Type B pancreatic cell (in vitro differentiated cells): ENCODE measurements around the gene EEPD1. TPM values are rescaled to one million over a fixed set of nuclear protein-coding genes. Genes with fewer than 3 reads are reported as not detected.

Experiments
- DNase-seq: peaks from one replicate; pipeline ENCODE4 v3.0.0; 2021; ENCODE audit warnings: mixed read lengths; ENCODE audit not compliant: unreplicated experiment; ENCODE audit errors: extremely low spot score
- H3K27ac Mint-ChIP-seq: 2 replicates; pipeline ENCODE4 v1.8.0; 2021; ENCODE audit warnings: mild to moderate bottlenecking, mixed read lengths
- H3K27me3 Mint-ChIP-seq: 2 replicates; pipeline ENCODE4 v1.8.0; 2021; ENCODE audit warnings: mixed read lengths
- H3K36me3 Mint-ChIP-seq: 2 replicates; pipeline ENCODE4 v1.8.0; 2021; ENCODE audit warnings: mixed read lengths
- H3K4me1 Mint-ChIP-seq: one replicate; pipeline ENCODE4 v1.8.0; 2021; ENCODE audit warnings: mixed read lengths; ENCODE audit not compliant: unreplicated experiment
- H3K4me3 Mint-ChIP-seq: 2 replicates; pipeline ENCODE4 v1.8.0; 2021; ENCODE audit warnings: mild to moderate bottlenecking, mixed read lengths
- H3K9me3 Mint-ChIP-seq: 2 replicates; pipeline ENCODE4 v1.8.0; 2021; ENCODE audit warnings: mixed read lengths
- CTCF ChIP-seq: fragments of 200-600 bp; sonication (generic); conservative IDR thresholded peaks from 2 replicates; pipeline ENCODE4 v1.5.0; 2021; ENCODE audit warnings: antibody characterized with exemption, mild to moderate bottlenecking
- total RNA-seq: library from RNA; stranded (reverse); gene quantifications from 2 replicates; pipeline ENCODE4 v1.2.1, GENCODE V29; 2021; ENCODE audit warnings: low replicate concordance

The EEPD1 gene
- total RNA-seq, 1 donor from 2014 or later = 35.8 TPM

DNA sequence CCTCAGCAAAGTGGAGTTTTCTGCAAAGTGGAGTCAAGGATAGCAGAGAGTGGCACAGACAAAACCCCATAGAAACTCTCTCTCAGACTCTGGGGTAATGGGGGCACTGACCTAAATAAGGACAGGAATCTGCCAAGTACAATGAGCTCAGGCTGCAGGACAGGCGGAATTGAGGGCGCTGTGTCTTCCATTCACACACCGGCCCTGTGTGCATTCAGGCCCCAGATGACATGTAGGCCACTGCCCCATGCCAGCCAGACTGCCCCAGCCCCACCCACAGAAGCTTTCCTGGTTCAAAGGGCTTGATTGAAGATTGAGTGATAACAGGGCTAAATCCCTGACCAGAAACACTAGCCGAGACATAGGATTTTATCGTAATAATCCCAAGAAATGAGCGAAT, 52.7 kb downstream of the EEPD1 start:
- TF ChIP-seq CTCF = no peak
- H3K4me1 Mint-ChIP-seq = peaks cover 86% of the 10 kb centered on the region
- DNase-seq = no peak

DNA sequence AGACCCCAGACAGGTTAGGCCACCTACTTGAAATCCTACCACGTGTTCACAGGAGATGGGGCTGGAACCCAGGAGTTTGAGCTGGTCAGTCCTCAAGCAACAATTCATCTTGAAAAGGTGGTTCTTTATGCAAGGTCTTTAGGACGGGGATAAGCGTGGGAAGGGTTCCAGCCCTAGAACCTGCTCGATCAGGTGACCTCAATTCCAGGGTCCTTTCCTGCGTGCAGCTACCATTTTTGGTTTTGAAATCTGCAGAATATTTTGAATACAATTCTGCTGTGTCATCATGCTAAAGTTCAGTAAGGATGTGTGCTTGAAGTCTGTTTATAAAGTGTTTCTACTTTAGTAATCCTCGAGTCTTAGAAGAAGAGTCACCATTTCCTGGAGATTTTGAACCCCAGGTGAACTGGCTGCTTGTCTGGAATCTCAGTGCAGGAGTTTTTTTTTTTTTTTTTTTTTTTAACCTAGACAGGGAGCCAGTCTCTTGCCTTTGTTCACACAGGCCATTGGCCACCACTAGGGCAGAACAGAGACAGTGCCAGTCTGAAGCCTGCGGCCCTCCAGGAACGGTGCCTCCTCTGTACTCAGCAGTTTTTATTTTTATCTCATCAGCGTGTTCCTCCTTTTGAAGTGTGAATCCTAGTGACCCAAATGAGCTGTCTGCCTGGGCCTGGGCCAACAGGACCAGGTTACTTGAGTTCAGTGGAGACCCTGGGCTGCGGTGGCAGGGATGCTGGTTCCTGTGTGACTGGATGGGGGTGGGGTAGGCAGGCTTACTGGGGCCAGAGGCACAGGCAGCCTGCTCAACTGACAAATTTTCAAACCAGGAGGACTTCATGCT, 54.6 kb downstream of the EEPD1 start:
- H3K36me3 Mint-ChIP-seq = peaks cover 4% of the 10 kb centered on the region
- H3K27me3 Mint-ChIP-seq = no peaks in the 10 kb centered on the region
- no peaks in the 10 kb centered on the region for H3K9me3 Mint-ChIP-seq
- H3K27ac Mint-ChIP-seq = no peak overlapping the region
- DNase-seq = no peak
- peaks cover 81% of the 10 kb centered on the region for H3K4me1 Mint-ChIP-seq
- no peak for TF ChIP-seq CTCF
- no peak overlapping the region for H3K4me3 Mint-ChIP-seq

More for the DNA sequence above, 52.7 kb downstream of the EEPD1 start:
- Mint-ChIP-seq H3K4me3 (no peak overlapping the region), H3K36me3 (no peaks in the 10 kb centered on the region), H3K9me3 (no peaks in the 10 kb centered on the region), H3K27me3 (no peaks in the 10 kb centered on the region), H3K27ac (no peak overlapping the region)

- Mint-ChIP-seq H3K36me3 (peaks cover 7% of the 10 kb centered on the region), H3K4me1 (peaks cover 80% of the 10 kb centered on the region), H3K9me3 (peaks cover 4% of the 10 kb centered on the region), H3K4me3 (no peak overlapping the region), H3K27me3 (peaks cover 4% of the 10 kb centered on the region), H3K27ac (no peak overlapping the region)
- DNase-seq = no peak
- no peak for TF ChIP-seq CTCF
Observed at GRCh38 chr7:36208426-36208825, 55.4 kb downstream of the EEPD1 start.

- Mint-ChIP-seq H3K27ac (peak overlapping the region; percentile 9), H3K27me3 (peaks cover 9% of the 10 kb centered on the region), H3K36me3 (peaks cover 7% of the 10 kb centered on the region), H3K4me3 (peak overlapping the region; percentile 33), H3K9me3 (peaks cover 4% of the 10 kb centered on the region), H3K4me1 (peaks cover 80% of the 10 kb centered on the region)
- no peak for DNase-seq
- no peak for TF ChIP-seq CTCF
Observed at GRCh38 chr7:36208997-36209813, 56.2 kb downstream of the EEPD1 start.

- Mint-ChIP-seq H3K27ac (no peak overlapping the region), H3K36me3 (peaks cover 7% of the 10 kb centered on the region), H3K4me1 (peaks cover 79% of the 10 kb centered on the region), H3K27me3 (peaks cover 10% of the 10 kb centered on the region), H3K4me3 (peak overlapping the region; percentile 21), H3K9me3 (peaks cover 4% of the 10 kb centered on the region)
- TF ChIP-seq CTCF = no peak
- DNase-seq = no peak
Observed at GRCh38 chr7:36209814-36210183, 56.7 kb downstream of the EEPD1 start.
